Measurements from ENCODE around the gene FOXE3.

FOXE3 gene

GRCh38 chr1:47380699-47381098 lies 35.4 kb upstream of the FOXE3 start:
- H3K4me3 ChIP-seq (replicated peaks; ENCODE audit: low read depth, low read length): no peak overlapping the region
- TF ChIP-seq CTCF (IDR thresholded peaks at IDR 0.05; ENCODE audit: insufficient read depth, low read length, poor library complexity, severe bottlenecking): no peak
- H3K36me3 ChIP-seq (ENCODE audit: control insufficient read depth, insufficient read depth, low read length): no peaks in the 10 kb centered on the region; the same call in 1 of the 2 replicates
- no peak for DNase-seq (ENCODE audit: extremely low read depth, insufficient read length)
- no peaks in the 10 kb centered on the region for H3K27me3 ChIP-seq (replicated peaks; ENCODE audit: control insufficient read depth, insufficient read depth, low read length)

GRCh38 chr1:47382399-47382983 lies 33.6 kb upstream of the FOXE3 start:
- H3K27me3 ChIP-seq (replicated peaks; ENCODE audit: control insufficient read depth, insufficient read depth, low read length): no peaks in the 10 kb centered on the region
- no peak for TF ChIP-seq CTCF (IDR thresholded peaks at IDR 0.05; ENCODE audit: insufficient read depth, low read length, poor library complexity, severe bottlenecking)
- H3K4me3 ChIP-seq (replicated peaks; ENCODE audit: low read depth, low read length): no peak overlapping the region
- no peaks in the 10 kb centered on the region; the same call in 1 of the 2 replicates for H3K36me3 ChIP-seq (ENCODE audit: control insufficient read depth, insufficient read depth, low read length)
- no peak for DNase-seq (ENCODE audit: extremely low read depth, insufficient read length)

GRCh38 chr1:47384083-47384482 lies 32.0 kb upstream of the FOXE3 start:
- no peak for TF ChIP-seq CTCF (IDR thresholded peaks at IDR 0.05; ENCODE audit: insufficient read depth, low read length, poor library complexity, severe bottlenecking)
- Histone ChIP-seq H3K27me3 (replicated peaks; ENCODE audit: control insufficient read depth, insufficient read depth, low read length) (no peaks in the 10 kb centered on the region), H3K36me3 (ENCODE audit: control insufficient read depth, insufficient read depth, low read length) (no peaks in the 10 kb centered on the region; the same call in 1 of the 2 replicates), H3K4me3 (replicated peaks; ENCODE audit: low read depth, low read length) (no peak overlapping the region)
- DNase-seq (ENCODE audit: extremely low read depth, insufficient read length): no peak

- no peaks in the 10 kb centered on the region; the same call in 1 of the 2 replicates for H3K36me3 ChIP-seq (ENCODE audit: control insufficient read depth, insufficient read depth, low read length)
- no peak for TF ChIP-seq CTCF (IDR thresholded peaks at IDR 0.05; ENCODE audit: insufficient read depth, low read length, poor library complexity, severe bottlenecking)
These were observed 31.1 kb upstream of the FOXE3 start for GRCh38 chr1:47385020-47385419.

GRCh38 chr1:47386268-47386667 lies 29.8 kb upstream of the FOXE3 start:
- no peak for TF ChIP-seq CTCF (IDR thresholded peaks at IDR 0.05; ENCODE audit: insufficient read depth, low read length, poor library complexity, severe bottlenecking)

More at GRCh38 chr1:47385020-47385419, 31.1 kb upstream of the FOXE3 start:
- DNase-seq (ENCODE audit: extremely low read depth, insufficient read length): no peak
- Histone ChIP-seq H3K27me3 (replicated peaks; ENCODE audit: control insufficient read depth, insufficient read depth, low read length) (no peaks in the 10 kb centered on the region), H3K4me3 (replicated peaks; ENCODE audit: low read depth, low read length) (no peak overlapping the region)

More at GRCh38 chr1:47386268-47386667, 29.8 kb upstream of the FOXE3 start:
- no peak for DNase-seq (ENCODE audit: extremely low read depth, insufficient read length)
- Histone ChIP-seq H3K36me3 (ENCODE audit: control insufficient read depth, insufficient read depth, low read length) (no peaks in the 10 kb centered on the region), H3K27me3 (replicated peaks; ENCODE audit: control insufficient read depth, insufficient read depth, low read length) (no peaks in the 10 kb centered on the region), H3K4me3 (replicated peaks; ENCODE audit: low read depth, low read length) (no peak overlapping the region)
